GM12878 (cell line): ENCODE data around the gene SRP68. TPM values are rescaled to one million over a fixed set of nuclear protein-coding genes. Genes with fewer than 3 reads are reported as not detected.

Source experiments
- ATAC-seq: fragments of 200-7000 bp; cut with Tn5 transposase; 3 replicates; pipeline ENCODE4 v1.9.1; 2020; ENCODE audit warnings: mild to moderate bottlenecking, moderate library complexity
- BruUV-seq: library from RNA; stranded (reverse); fragments of 400-500 nt; replicated peaks from 2 replicates; lab custom pipeline; 2021; lab: Mats Ljungman, UMichigan
- CTCF ChIA-PET: fragments of 300-600 bp; sonication (Branson Sonifier 250); formaldehyde crosslinking; extraction: SDS; loops from one replicate; lab custom pipeline; 2021; ENCODE audit warnings: inconsistent platforms; lab: Yijun Ruan, JAX
- POLR2A ChIA-PET: fragments of 350-600 bp; formaldehyde crosslinking; extraction: SDS; loops from one replicate; lab custom pipeline; 2021; ENCODE audit warnings: inconsistent platforms; lab: Charles Lee
- RAD21 ChIA-PET: fragments of 300-600 bp; sonication (Branson Sonifier 250); formaldehyde crosslinking; loops from one replicate; lab custom pipeline; 2023; ENCODE audit warnings: antibody characterized with exemption; ENCODE audit not compliant: unreplicated experiment; lab: Charles Lee
- SMC1A ChIA-PET: fragments of 300-600 bp; sonication (Branson Sonifier 250); formaldehyde crosslinking; loops from one replicate; lab custom pipeline; 2023; ENCODE audit not compliant: unreplicated experiment, uncharacterized antibody; lab: Charles Lee
- DNase-seq: peaks from one replicate; pipeline ENCODE4 v3.0.0-alpha.2; 2011; ENCODE audit warnings: low read depth, low spot score
- FAIRE-seq: peaks from 3 replicates; lab custom pipeline; 2011; peaks lifted over from hg19 to GRCh38; lab: Jason Lieb, UNC
- H2AFZ ChIP-seq: 2 replicates; pipeline ENCODE4 v1.6.0; 2011; ENCODE audit warnings: low read depth, low read length, control low read depth; ENCODE audit not compliant: control insufficient read depth
- H3K27ac ChIP-seq: 2 replicates; pipeline ENCODE4 v1.5.1; 2011; ENCODE audit warnings: control low read depth; ENCODE audit not compliant: control insufficient read depth, insufficient read depth
- H3K27me3 ChIP-seq, 2 experiments: replicated peaks in 1 of 2; 2 replicates each; pipeline versions ENCODE4 v1.6.0 to v1.6.1; 2011; ENCODE audit warnings: low read length in 1 of 2; ENCODE audit not compliant: control insufficient read depth in 2 of 2, insufficient read depth in 2 of 2
- H3K36me3 ChIP-seq, 2 experiments: 2 replicates each; pipeline ENCODE4 v1.5.1; 2011; ENCODE audit warnings: low read length in 1 of 2; ENCODE audit not compliant: control insufficient read depth in 2 of 2, insufficient read depth in 2 of 2
- H3K4me1 ChIP-seq: 2 replicates; pipeline ENCODE4 v1.6.1; 2011; ENCODE audit warnings: mild to moderate bottlenecking, low read length, moderate library complexity, mixed read lengths; ENCODE audit not compliant: control insufficient read depth, insufficient read depth
- H3K4me2 ChIP-seq: 2 replicates; pipeline ENCODE4 v1.6.0; 2011; ENCODE audit warnings: control low read depth; ENCODE audit not compliant: control insufficient read depth, insufficient read depth
- H3K4me3 ChIP-seq: fragments of 200-600 bp; sonication (generic); 2 replicates; pipeline ENCODE4 v1.5.1; 2016
- H3K79me2 ChIP-seq: 2 replicates; pipeline ENCODE4 v1.6.0; 2011; ENCODE audit warnings: low read length; ENCODE audit not compliant: control insufficient read depth, insufficient read depth
- H3K9ac ChIP-seq: 2 replicates; pipeline ENCODE4 v1.8.0; 2011; ENCODE audit warnings: low read length, control low read depth, mixed read lengths; ENCODE audit not compliant: control insufficient read depth, insufficient read depth
- H3K9me3 ChIP-seq: replicated peaks from 3 replicates; pipeline ENCODE4 v1.5.1; 2011; ENCODE audit warnings: mild to moderate bottlenecking, low read length; ENCODE audit not compliant: control insufficient read depth, insufficient read depth
- H4K20me1 ChIP-seq: 2 replicates; pipeline ENCODE4 v1.6.0; 2011; ENCODE audit not compliant: control insufficient read depth, insufficient read depth
- ASH2L ChIP-seq: fragments of 300-600, 200-600 bp; sonication (generic); IDR thresholded peaks from 2 replicates; pipeline ENCODE4 v1.6.1; 2017; ENCODE audit warnings: low read depth, mild to moderate bottlenecking, borderline replicate concordance
- CHD4 ChIP-seq: fragments of 200-600 bp; sonication (generic); IDR thresholded peaks from 2 replicates; pipeline ENCODE4 v1.6.1; 2016; ENCODE audit warnings: mild to moderate bottlenecking
- EGR1 ChIP-seq, 2 experiments: IDR thresholded peaks; 1 replicate in 1 of 2; 2 replicates in 1 of 2; pipeline ENCODE4 v1.6.1; 2011 to 2012; ENCODE audit warnings: low read depth in 2 of 2, low read length in 2 of 2, borderline replicate concordance in 1 of 2, mild to moderate bottlenecking in 1 of 2, moderate library complexity in 1 of 2
- FOXK2 ChIP-seq: fragments of 450-650 bp; IDR thresholded peaks from 2 replicates; pipeline ENCODE4 v1.6.1; 2017; ENCODE audit warnings: mild to moderate bottlenecking, moderate library complexity
- HDGF ChIP-seq: fragments of 450-650 bp; IDR thresholded peaks from 2 replicates; pipeline ENCODE4 v1.6.1; 2016; ENCODE audit warnings: antibody characterized with exemption
- IKZF2 ChIP-seq, 2 experiments: fragments of 450-650 bp; IDR thresholded peaks; 2 replicates each; pipeline ENCODE4 v1.6.1; 2017; ENCODE audit warnings: mild to moderate bottlenecking in 2 of 2, moderate library complexity in 2 of 2
- IRF4 ChIP-seq: IDR thresholded peaks from 2 replicates; pipeline ENCODE4 v1.6.1; 2011; ENCODE audit warnings: low read depth, low read length
- KAT2A ChIP-seq: conservative IDR thresholded peaks from 2 replicates; pipeline ENCODE4 v1.6.1; 2011; ENCODE audit warnings: low read depth, low read length; ENCODE audit not compliant: control insufficient read depth
- MTA2 ChIP-seq: fragments of 450-650 bp; IDR thresholded peaks from 2 replicates; pipeline ENCODE4 v1.6.1; 2016; ENCODE audit warnings: low read depth, mild to moderate bottlenecking, moderate library complexity
- PAX5 ChIP-seq: IDR thresholded peaks from 2 replicates; pipeline ENCODE4 v1.6.1; 2011; ENCODE audit warnings: low read depth, low read length, borderline replicate concordance
- POLR2A ChIP-seq: IDR thresholded peaks from 2 replicates; pipeline ENCODE4 v1.6.1; 2011; ENCODE audit warnings: low read depth, mild to moderate bottlenecking, low read length
- STAT3 ChIP-seq: IDR thresholded peaks from 2 replicates; pipeline ENCODE4 v1.6.1; 2011; ENCODE audit warnings: low read depth, low read length, improper control_type of control experiment
- SUZ12 ChIP-seq: fragments of 200-600 bp; sonication (generic); IDR thresholded peaks from one replicate; pipeline ENCODE4 v1.6.1; 2018; ENCODE audit warnings: antibody characterized with exemption, mild to moderate bottlenecking; ENCODE audit not compliant: unreplicated experiment
- ZNF24 ChIP-seq: fragments of 450-650 bp; IDR thresholded peaks from 2 replicates; pipeline ENCODE4 v1.6.1; 2017; ENCODE audit warnings: antibody characterized with exemption, mild to moderate bottlenecking
- ZSCAN29 ChIP-seq: fragments of 450-650 bp; IDR thresholded peaks from 2 replicates; pipeline ENCODE4 v1.6.1; 2017; ENCODE audit warnings: mild to moderate bottlenecking, moderate library complexity
- ZZZ3 ChIP-seq: IDR thresholded peaks from 2 replicates; pipeline ENCODE4 v1.6.1; 2011; ENCODE audit warnings: low read depth; ENCODE audit not compliant: control insufficient read depth, insufficient read length
- WGBS: methylation state at CpG from one replicate; pipeline ENCODE4 v1.1.6; 2016; ENCODE audit warnings: low lambda C conversion rate; ENCODE audit not compliant: insufficient replicate concordance, insufficient coverage; ENCODE audit errors: missing lambda C conversion rate; 5-methylcytosine and 5-hydroxymethylcytosine counted together
- in situ Hi-C: fragments of 300-500 bp; cut with MboI; formaldehyde crosslinking; loops from 9 replicates; pipeline ENCODE4 v1.14.3; 2018; ENCODE audit warnings: mixed read lengths
- intact Hi-C: fragments of 100-400 bp; cut with micrococcal nuclease; formaldehyde crosslinking; loops from one replicate; pipeline ENCODE4 v1.14.2; 2022; ENCODE audit not compliant: unreplicated experiment
- polyA plus RNA-seq, 11 experiments: library from polyadenylated mRNA; depleted of rRNA in 4 of 11; unstranded in 6 of 11; stranded (reverse) in 5 of 11; fragments of >200 nt; fragmentation: Nextera tagmentation in 4 of 11; fragmentation: Illumina TruSeq in 1 of 11; extraction: Ambion mirVana in 4 of 11; extraction: Trizol in 1 of 11; gene quantifications; 1 replicate in 1 of 11; 2 replicates in 10 of 11; pipeline versions ENCODE4 v1.2.1 to v1.2.3, GENCODE V29; 2011 to 2016; ENCODE audit warnings: inconsistent platforms in 2 of 11, missing spikeins in 2 of 11, low read depth in 1 of 11
- total RNA-seq, 4 experiments: library from RNA; depleted of rRNA in 3 of 4; stranded (reverse); fragments of >200 nt in 3 of 4; fragmentation: Illumina TruSeq in 1 of 4; extraction: Trizol in 1 of 4; gene quantifications; 2 replicates each; pipeline versions ENCODE4 v1.2.1 to v1.2.3, GENCODE V29; 2013 to 2021
- TF ChIP-seq, protein P1 (sequence below): IDR thresholded peaks from 2 replicates; pipeline ENCODE4 v1.6.1; 2011; ENCODE audit warnings: mild to moderate bottlenecking, low read depth, low read length, moderate library complexity; ENCODE audit not compliant: insufficient replicate concordance

The SRP68 gene
- total and polyA plus RNA-seq, 10 of the 15 experiments (the other 5 are each of a cell fraction or from before 2014, with no cell fraction given), result 24.7 to 89.7 (median 62.7) TPM

DNA sequence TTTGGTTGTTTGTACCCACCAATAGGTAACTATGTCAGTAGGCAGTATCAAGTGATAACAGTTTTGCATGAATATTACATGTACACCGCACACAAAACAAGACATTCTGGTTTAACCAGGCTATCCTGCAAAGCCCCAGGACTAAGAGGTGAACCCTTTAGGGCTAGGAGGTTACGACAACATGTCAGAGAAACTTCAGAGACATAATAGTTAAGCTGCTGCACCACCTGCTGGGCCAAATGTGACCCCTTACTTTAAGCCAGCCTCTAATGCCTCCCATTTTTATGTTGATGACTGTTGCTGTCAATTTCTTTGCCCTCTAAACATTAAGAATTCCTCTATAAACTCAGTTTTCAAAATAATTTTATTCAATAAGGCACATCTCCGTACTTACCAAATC lies 15.4 kb downstream of the SRP68 start:
- ChIA-PET CTCF (interaction anchor here (1.1 to 2.3 kb wide), 2 partner anchors 43 to 341 kb away, joined by 3 to 8 read pairs; no protein-coding TSS in a partner anchor), POLR2A (no interaction called here), RAD21 (no interaction called here), SMC1A (no interaction called here)
- WGBS, result 95% methylated on average over 3 of the region's 3 CpGs
- Histone ChIP-seq H3K4me1 (no peaks in the 10 kb centered on the region), H3K36me3 (peaks cover 18 to 37% of the 10 kb centered on the region in 2 experiments), H3K4me3 (no peak overlapping the region), H2AFZ (no peak overlapping the region), H3K79me2 (no peaks in the 10 kb centered on the region), H3K4me2 (no peak overlapping the region), H3K27ac (no peak overlapping the region), H3K9ac (no peak overlapping the region), H3K27me3 (no peaks in the 10 kb centered on the region), H3K9me3 (no peaks in the 10 kb centered on the region), H4K20me1 (no peaks in the 10 kb centered on the region)
- BruUV-seq, result no TSS peak
- no peak for ATAC-seq
- in situ Hi-C loops, result no loop called here
- intact Hi-C loops, result no loop called here
- TF ChIP-seq ASH2L (no peak), FOXK2 (no peak), IKZF2 (IDR thresholded peaks at IDR 0.05) (no peak), ZNF24 (no peak), ZSCAN29 (no peak), IRF4 (no peak), KAT2A (no peak), STAT3 (no peak), CHD4 (no peak), POLR2A (no peak), ZZZ3 (no peak), EGR1 (IDR thresholded peaks at IDR 0.05; ENCODE audit: borderline replicate concordance in 1 of 2, low read depth in 2 of 2, low read length in 2 of 2) (no peak), PAX5 (no peak), HDGF (no peak), MTA2 (no peak), SUZ12 (no peak)
- TF ChIP-seq, protein P1, sequence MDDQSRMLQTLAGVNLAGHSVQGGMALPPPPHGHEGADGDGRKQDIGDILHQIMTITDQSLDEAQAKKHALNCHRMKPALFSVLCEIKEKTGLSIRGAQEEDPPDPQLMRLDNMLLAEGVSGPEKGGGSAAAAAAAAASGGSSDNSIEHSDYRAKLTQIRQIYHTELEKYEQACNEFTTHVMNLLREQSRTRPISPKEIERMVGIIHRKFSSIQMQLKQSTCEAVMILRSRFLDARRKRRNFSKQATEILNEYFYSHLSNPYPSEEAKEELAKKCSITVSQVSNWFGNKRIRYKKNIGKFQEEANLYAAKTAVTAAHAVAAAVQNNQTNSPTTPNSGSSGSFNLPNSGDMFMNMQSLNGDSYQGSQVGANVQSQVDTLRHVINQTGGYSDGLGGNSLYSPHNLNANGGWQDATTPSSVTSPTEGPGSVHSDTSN, result no peak
- FAIRE-seq, result no peak
- no peak for DNase-seq
